ENCODE data around the gene IGSF23.

DNA sequence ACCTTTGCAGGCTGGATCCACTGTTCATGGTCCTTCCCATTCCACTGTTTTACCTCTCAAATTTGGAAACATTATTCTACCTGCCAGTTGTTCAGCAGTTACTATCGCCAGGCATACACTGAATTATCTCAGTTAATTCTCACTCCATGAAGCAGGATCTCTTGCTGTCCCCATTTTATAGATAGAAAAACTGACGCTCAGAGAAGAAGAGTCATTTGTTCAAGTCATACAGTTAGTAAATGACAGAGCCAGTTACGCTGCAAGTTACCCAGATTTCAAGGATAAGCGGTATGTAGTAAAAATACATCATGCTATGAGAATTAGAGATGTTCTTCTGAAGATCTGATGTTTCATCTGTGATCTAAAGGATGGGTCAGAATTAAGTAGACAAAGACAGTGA is 40.2 kb upstream of the IGSF23 start:
- TF ChIP-seq CTCF (IDR thresholded peaks at IDR 0.05): no peak
- no peak for TF ChIP-seq POLR2A (IDR thresholded peaks at IDR 0.05)
